WTC11 (cell line): ENCODE data around the gene MSI2. TPM values are rescaled to one million over a fixed set of nuclear protein-coding genes. Genes with fewer than 3 reads are reported as not detected.

Experiments
- ATAC-seq: fragments of 200-7000 bp; cut with Tn5 transposase; 2 replicates; pipeline ENCODE4 v1.10.0; 2021; ENCODE audit warnings: mild to moderate bottlenecking, moderate library complexity
- CTCF ChIA-PET: fragments of 300-600 bp; sonication (Branson Sonifier 250); formaldehyde crosslinking; loops from one replicate; lab custom pipeline; 2021; ENCODE audit warnings: antibody characterized with exemption; lab: Charles Lee
- POLR2A ChIA-PET: fragments of 350-600 bp; sonication (Branson Sonifier 250); formaldehyde crosslinking; loops from one replicate; lab custom pipeline; 2021; ENCODE audit warnings: antibody characterized with exemption; lab: Charles Lee
- DNase-seq: peaks from one replicate; pipeline ENCODE4 v3.0.0; 2021; ENCODE audit warnings: low spot score
- H3K27ac Mint-ChIP-seq: 2 replicates; pipeline ENCODE4 v1.8.0; 2021; ENCODE audit warnings: mixed read lengths
- H3K27me3 Mint-ChIP-seq: 2 replicates; pipeline ENCODE4 v1.8.0; 2021; ENCODE audit warnings: low read depth, mild to moderate bottlenecking, moderate library complexity, mixed read lengths
- H3K36me3 Mint-ChIP-seq: 2 replicates; pipeline ENCODE4 v1.8.0; 2021; ENCODE audit warnings: mixed read lengths
- H3K4me1 Mint-ChIP-seq: 2 replicates; pipeline ENCODE4 v1.8.0; 2022; ENCODE audit warnings: mixed read lengths
- H3K4me3 Mint-ChIP-seq: 2 replicates; pipeline ENCODE4 v1.8.0; 2021; ENCODE audit warnings: mild to moderate bottlenecking, moderate library complexity, mixed read lengths
- H3K9me3 Mint-ChIP-seq: 2 replicates; pipeline ENCODE4 v1.8.0; 2021; ENCODE audit warnings: mixed read lengths
- ATF1 ChIP-seq: sonication (generic); formaldehyde crosslinking; IDR thresholded peaks from 2 replicates; pipeline ENCODE4 v1.8.1; 2023; ENCODE audit warnings: mild to moderate bottlenecking, moderate library complexity, missing genetic modification reagents
- CREM ChIP-seq: sonication (generic); formaldehyde crosslinking; IDR thresholded peaks from 2 replicates; pipeline ENCODE4 v1.8.1; 2022; ENCODE audit warnings: mild to moderate bottlenecking, missing genetic modification reagents, moderate library complexity
- FOXP1 ChIP-seq: sonication (generic); formaldehyde crosslinking; IDR thresholded peaks from 2 replicates; pipeline ENCODE4 v1.8.0; 2022; ENCODE audit warnings: missing genetic modification reagents, mild to moderate bottlenecking, moderate library complexity, borderline replicate concordance
- GABPB1 ChIP-seq: sonication (generic); formaldehyde crosslinking; IDR thresholded peaks from 2 replicates; pipeline ENCODE4 v1.8.1; 2023; ENCODE audit warnings: mild to moderate bottlenecking, missing genetic modification reagents
- GRHL2 ChIP-seq: fragments of 250-450 bp; sonication (Bioruptor Pico); IDR thresholded peaks from 2 replicates; pipeline ENCODE4 v1.8.0; 2022; ENCODE audit warnings: mild to moderate bottlenecking, moderate library complexity; ENCODE audit not compliant: insufficient replicate concordance, severe bottlenecking
- IRF2 ChIP-seq: sonication (generic); formaldehyde crosslinking; IDR thresholded peaks from 2 replicates; pipeline ENCODE4 v1.8.0; 2022; ENCODE audit warnings: low read depth, missing genetic modification reagents, borderline replicate concordance
- MXD4 ChIP-seq: fragments of 250-450 bp; sonication (Bioruptor Pico); IDR thresholded peaks from 2 replicates; pipeline ENCODE4 v1.8.0; 2021; ENCODE audit warnings: mild to moderate bottlenecking, moderate library complexity, borderline replicate concordance
- NFATC4 ChIP-seq: fragments of 250-450 bp; sonication (Bioruptor Pico); IDR thresholded peaks from 2 replicates; pipeline ENCODE4 v1.9.0; 2021; ENCODE audit warnings: mild to moderate bottlenecking
- NFYB ChIP-seq: sonication (generic); formaldehyde crosslinking; conservative IDR thresholded peaks from 2 replicates; pipeline ENCODE4 v1.8.0; 2022; ENCODE audit warnings: low read depth, missing genetic modification reagents
- NR3C1 ChIP-seq: sonication (generic); formaldehyde crosslinking; conservative IDR thresholded peaks from 2 replicates; pipeline ENCODE4 v1.8.1; 2023; ENCODE audit warnings: low read depth, mild to moderate bottlenecking, missing genetic modification reagents
- PRDM15 ChIP-seq: sonication (generic); formaldehyde crosslinking; IDR thresholded peaks from 2 replicates; pipeline ENCODE4 v1.8.0; 2022; ENCODE audit warnings: missing genetic modification reagents
- RELA ChIP-seq: sonication (generic); formaldehyde crosslinking; IDR thresholded peaks from 2 replicates; pipeline ENCODE4 v1.8.1; 2022; ENCODE audit warnings: missing genetic modification reagents, mild to moderate bottlenecking, borderline replicate concordance
- SOX15 ChIP-seq: fragments of 250-450 bp; sonication (Bioruptor Pico); IDR thresholded peaks from 2 replicates; pipeline ENCODE4 v1.9.0; 2021; ENCODE audit warnings: mild to moderate bottlenecking
- TCF7 ChIP-seq: sonication (generic); formaldehyde crosslinking; IDR thresholded peaks from 2 replicates; pipeline ENCODE4 v1.8.0; 2022; ENCODE audit warnings: mild to moderate bottlenecking, low read depth, missing genetic modification reagents, moderate library complexity
- TP53 ChIP-seq: sonication (generic); formaldehyde crosslinking; IDR thresholded peaks from 2 replicates; pipeline ENCODE4 v1.8.1; 2023; ENCODE audit warnings: mild to moderate bottlenecking, missing genetic modification reagents
- ZBTB43 ChIP-seq: sonication (generic); formaldehyde crosslinking; IDR thresholded peaks from 2 replicates; pipeline ENCODE4 v1.8.1; 2023; ENCODE audit warnings: mild to moderate bottlenecking, missing genetic modification reagents
- ZMAT4 ChIP-seq: fragments of 250-450 bp; sonication (Bioruptor Pico); IDR thresholded peaks from 2 replicates; pipeline ENCODE4 v1.9.0; 2021; ENCODE audit warnings: mild to moderate bottlenecking
- ZNF396 ChIP-seq: fragments of 250-450 bp; sonication (Bioruptor Pico); IDR thresholded peaks from 2 replicates; pipeline ENCODE4 v1.8.0; 2021; ENCODE audit warnings: mild to moderate bottlenecking, moderate library complexity, borderline replicate concordance
- ZNF671 ChIP-seq: fragments of 250-450 bp; sonication (Bioruptor Pico); IDR thresholded peaks from 2 replicates; pipeline ENCODE4 v1.8.0; 2021; ENCODE audit warnings: mild to moderate bottlenecking
- total RNA-seq: library from RNA; stranded (reverse); gene quantifications from 3 replicates; pipeline ENCODE4 v1.2.3, GENCODE V29; 2021
- TF ChIP-seq, protein P1 (sequence below): sonication (generic); formaldehyde crosslinking; IDR thresholded peaks from 2 replicates; pipeline ENCODE4 v1.8.0; 2023; ENCODE audit warnings: mild to moderate bottlenecking, missing genetic modification reagents
- TF ChIP-seq, protein P2 (sequence below): sonication (generic); formaldehyde crosslinking; IDR thresholded peaks from 2 replicates; pipeline ENCODE4 v1.8.1; 2022; ENCODE audit warnings: low read depth, missing genetic modification reagents, borderline replicate concordance
- TF ChIP-seq, protein P3 (sequence below): sonication (generic); formaldehyde crosslinking; conservative IDR thresholded peaks from 2 replicates; pipeline ENCODE4 v1.8.1; 2023; ENCODE audit warnings: mild to moderate bottlenecking, low read depth, missing genetic modification reagents, moderate library complexity
- TF ChIP-seq, protein P4 (sequence below): sonication (generic); formaldehyde crosslinking; IDR thresholded peaks from 2 replicates; pipeline ENCODE4 v1.8.1; 2022; ENCODE audit warnings: mild to moderate bottlenecking, moderate library complexity, missing genetic modification reagents

MSI2 gene
- total RNA-seq, 1 experiment from 2014 or later, result 82.1 TPM

DNA sequence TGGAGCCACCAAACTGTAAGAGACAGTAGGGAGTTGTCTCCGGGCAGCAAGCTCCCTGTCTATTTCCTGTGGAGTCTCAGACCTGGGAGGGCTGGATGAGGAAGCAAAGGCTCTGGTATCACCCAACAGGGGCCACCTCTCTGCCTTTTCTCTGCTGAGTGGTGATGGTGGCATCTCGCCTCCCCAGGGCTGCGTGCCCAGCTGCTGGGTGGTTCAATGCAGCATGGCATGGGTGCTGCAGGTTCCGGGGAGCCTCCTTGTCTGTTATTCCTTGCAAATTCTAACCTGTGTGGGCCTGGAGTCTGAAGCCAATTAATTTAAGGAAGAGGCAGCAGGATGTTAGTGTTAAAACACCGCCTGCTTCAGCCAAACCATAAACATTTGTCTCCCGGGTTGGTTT lies 410.6 kb downstream of the MSI2 start:
- H3K36me3 Mint-ChIP-seq, result no peaks in the 10 kb centered on the region
- DNase-seq, result no peak
- no peaks in the 10 kb centered on the region for H3K9me3 Mint-ChIP-seq
- no peak overlapping the region for H3K4me3 Mint-ChIP-seq
- no peak for TF ChIP-seq ZBTB43 (CRISPR knock-in tag)
- TF ChIP-seq ZMAT4 (CRISPR knock-in tag), result no peak
- TF ChIP-seq, protein P1, sequence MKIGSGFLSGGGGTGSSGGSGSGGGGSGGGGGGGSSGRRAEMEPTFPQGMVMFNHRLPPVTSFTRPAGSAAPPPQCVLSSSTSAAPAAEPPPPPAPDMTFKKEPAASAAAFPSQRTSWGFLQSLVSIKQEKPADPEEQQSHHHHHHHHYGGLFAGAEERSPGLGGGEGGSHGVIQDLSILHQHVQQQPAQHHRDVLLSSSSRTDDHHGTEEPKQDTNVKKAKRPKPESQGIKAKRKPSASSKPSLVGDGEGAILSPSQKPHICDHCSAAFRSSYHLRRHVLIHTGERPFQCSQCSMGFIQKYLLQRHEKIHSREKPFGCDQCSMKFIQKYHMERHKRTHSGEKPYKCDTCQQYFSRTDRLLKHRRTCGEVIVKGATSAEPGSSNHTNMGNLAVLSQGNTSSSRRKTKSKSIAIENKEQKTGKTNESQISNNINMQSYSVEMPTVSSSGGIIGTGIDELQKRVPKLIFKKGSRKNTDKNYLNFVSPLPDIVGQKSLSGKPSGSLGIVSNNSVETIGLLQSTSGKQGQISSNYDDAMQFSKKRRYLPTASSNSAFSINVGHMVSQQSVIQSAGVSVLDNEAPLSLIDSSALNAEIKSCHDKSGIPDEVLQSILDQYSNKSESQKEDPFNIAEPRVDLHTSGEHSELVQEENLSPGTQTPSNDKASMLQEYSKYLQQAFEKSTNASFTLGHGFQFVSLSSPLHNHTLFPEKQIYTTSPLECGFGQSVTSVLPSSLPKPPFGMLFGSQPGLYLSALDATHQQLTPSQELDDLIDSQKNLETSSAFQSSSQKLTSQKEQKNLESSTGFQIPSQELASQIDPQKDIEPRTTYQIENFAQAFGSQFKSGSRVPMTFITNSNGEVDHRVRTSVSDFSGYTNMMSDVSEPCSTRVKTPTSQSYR, result no peak
- TF ChIP-seq, protein P2, sequence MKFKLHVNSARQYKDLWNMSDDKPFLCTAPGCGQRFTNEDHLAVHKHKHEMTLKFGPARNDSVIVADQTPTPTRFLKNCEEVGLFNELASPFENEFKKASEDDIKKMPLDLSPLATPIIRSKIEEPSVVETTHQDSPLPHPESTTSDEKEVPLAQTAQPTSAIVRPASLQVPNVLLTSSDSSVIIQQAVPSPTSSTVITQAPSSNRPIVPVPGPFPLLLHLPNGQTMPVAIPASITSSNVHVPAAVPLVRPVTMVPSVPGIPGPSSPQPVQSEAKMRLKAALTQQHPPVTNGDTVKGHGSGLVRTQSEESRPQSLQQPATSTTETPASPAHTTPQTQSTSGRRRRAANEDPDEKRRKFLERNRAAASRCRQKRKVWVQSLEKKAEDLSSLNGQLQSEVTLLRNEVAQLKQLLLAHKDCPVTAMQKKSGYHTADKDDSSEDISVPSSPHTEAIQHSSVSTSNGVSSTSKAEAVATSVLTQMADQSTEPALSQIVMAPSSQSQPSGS, result no peak
- TF ChIP-seq, protein P3, sequence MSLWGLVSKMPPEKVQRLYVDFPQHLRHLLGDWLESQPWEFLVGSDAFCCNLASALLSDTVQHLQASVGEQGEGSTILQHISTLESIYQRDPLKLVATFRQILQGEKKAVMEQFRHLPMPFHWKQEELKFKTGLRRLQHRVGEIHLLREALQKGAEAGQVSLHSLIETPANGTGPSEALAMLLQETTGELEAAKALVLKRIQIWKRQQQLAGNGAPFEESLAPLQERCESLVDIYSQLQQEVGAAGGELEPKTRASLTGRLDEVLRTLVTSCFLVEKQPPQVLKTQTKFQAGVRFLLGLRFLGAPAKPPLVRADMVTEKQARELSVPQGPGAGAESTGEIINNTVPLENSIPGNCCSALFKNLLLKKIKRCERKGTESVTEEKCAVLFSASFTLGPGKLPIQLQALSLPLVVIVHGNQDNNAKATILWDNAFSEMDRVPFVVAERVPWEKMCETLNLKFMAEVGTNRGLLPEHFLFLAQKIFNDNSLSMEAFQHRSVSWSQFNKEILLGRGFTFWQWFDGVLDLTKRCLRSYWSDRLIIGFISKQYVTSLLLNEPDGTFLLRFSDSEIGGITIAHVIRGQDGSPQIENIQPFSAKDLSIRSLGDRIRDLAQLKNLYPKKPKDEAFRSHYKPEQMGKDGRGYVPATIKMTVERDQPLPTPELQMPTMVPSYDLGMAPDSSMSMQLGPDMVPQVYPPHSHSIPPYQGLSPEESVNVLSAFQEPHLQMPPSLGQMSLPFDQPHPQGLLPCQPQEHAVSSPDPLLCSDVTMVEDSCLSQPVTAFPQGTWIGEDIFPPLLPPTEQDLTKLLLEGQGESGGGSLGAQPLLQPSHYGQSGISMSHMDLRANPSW, result no peak
- no peak for TF ChIP-seq RELA (CRISPR knock-in tag)
- no peak for TF ChIP-seq TCF7 (CRISPR knock-in tag)
- TF ChIP-seq, protein P4, sequence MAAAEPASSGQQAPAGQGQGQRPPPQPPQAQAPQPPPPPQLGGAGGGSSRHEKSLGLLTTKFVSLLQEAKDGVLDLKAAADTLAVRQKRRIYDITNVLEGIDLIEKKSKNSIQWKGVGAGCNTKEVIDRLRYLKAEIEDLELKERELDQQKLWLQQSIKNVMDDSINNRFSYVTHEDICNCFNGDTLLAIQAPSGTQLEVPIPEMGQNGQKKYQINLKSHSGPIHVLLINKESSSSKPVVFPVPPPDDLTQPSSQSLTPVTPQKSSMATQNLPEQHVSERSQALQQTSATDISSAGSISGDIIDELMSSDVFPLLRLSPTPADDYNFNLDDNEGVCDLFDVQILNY, result no peak
- no peak for TF ChIP-seq IRF2 (CRISPR knock-in tag)
- TF ChIP-seq FOXP1 (CRISPR knock-in tag), result no peak
- no peak for TF ChIP-seq NFATC4
- TF ChIP-seq GRHL2, result no peak
- TF ChIP-seq ZNF671 (CRISPR knock-in tag), result no peak
- TF ChIP-seq MXD4 (CRISPR knock-in tag), result no peak
- no peak for TF ChIP-seq NFYB
- TF ChIP-seq TP53 (CRISPR knock-in tag), result no peak
- TF ChIP-seq, all 79 proteins: peak for 0
- no peak overlapping the region; the same call in 1 of the 2 replicates for H3K27ac Mint-ChIP-seq
- peaks cover 44% of the 10 kb centered on the region for H3K4me1 Mint-ChIP-seq
- H3K27me3 Mint-ChIP-seq, result no peaks in the 10 kb centered on the region
- ChIA-PET POLR2A (no interaction called here), CTCF (interaction anchor here (1.2 kb wide), 1 partner anchor 69 kb away, joined by 8 read pairs; no protein-coding TSS in a partner anchor)
- ATAC-seq, result no peak

DNA sequence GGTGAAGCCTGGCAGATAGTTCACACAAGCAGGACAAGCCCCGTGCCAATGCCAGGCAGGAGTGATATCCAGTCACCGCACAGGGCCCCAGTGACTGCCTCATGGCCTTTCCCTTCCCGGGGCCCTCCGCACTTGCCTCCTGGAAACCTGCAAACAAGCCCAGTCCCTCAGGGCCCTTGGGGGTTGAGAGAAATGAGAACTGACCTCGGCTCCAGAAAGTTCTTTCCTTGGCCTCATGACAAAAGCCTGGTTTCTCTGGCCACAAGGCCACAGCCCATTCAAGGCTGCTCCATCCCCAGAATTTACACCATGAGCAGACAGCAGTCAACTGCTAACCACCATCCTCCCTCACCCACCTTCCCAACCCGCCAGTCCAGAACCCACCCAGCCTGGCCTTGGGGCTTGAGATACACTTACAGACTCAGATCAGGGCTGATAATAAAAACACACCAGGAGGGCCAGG lies 411.2 kb downstream of the MSI2 start:
- POLR2A ChIA-PET, result no interaction called here
- Mint-ChIP-seq H3K36me3 (no peaks in the 10 kb centered on the region), H3K9me3 (no peaks in the 10 kb centered on the region), H3K4me1 (peaks cover 45% of the 10 kb centered on the region), H3K27me3 (no peaks in the 10 kb centered on the region), H3K4me3 (no peak overlapping the region), H3K27ac (no peak overlapping the region)
- DNase-seq (no peak), ATAC-seq (no peak)
- CTCF ChIA-PET, result no interaction called here
- TF ChIP-seq ZNF396 (CRISPR knock-in tag) (no peak), NR3C1 (CRISPR knock-in tag) (no peak), PRDM15 (no peak), CREM (CRISPR knock-in tag) (no peak), GABPB1 (CRISPR knock-in tag) (no peak), SOX15 (CRISPR knock-in tag) (no peak), ATF1 (CRISPR knock-in tag) (no peak)
